K562 (cell line): ENCODE data around the gene GLP2R.

Experiments
- ARID3A ChIP-seq: IDR thresholded peaks from 2 replicates; pipeline ENCODE4 v1.6.1; 2012; ENCODE audit warnings: low read depth, low read length, improper control_type of control experiment, borderline replicate concordance
- CBX1 ChIP-seq: sonication (generic); IDR thresholded peaks from 2 replicates; pipeline ENCODE4 v1.6.1; 2016; ENCODE audit warnings: antibody characterized with exemption, low read depth, mild to moderate bottlenecking
- GATAD2A ChIP-seq: fragments of 450-650 bp; IDR thresholded peaks from 2 replicates; pipeline ENCODE4 v1.6.1; 2017
- KDM1A ChIP-seq, 2 experiments: fragments of 450-650 bp; IDR thresholded peaks; 2 replicates each; pipeline ENCODE4 v1.6.1; 2016; ENCODE audit warnings: mild to moderate bottlenecking in 2 of 2
- POLR2A ChIP-seq: fragments of 450-650 bp; conservative IDR thresholded peaks from 2 replicates; pipeline ENCODE4 v1.6.1; 2016
- SMAD1 ChIP-seq: fragments of 150-350 bp; IDR thresholded peaks from 2 replicates; pipeline ENCODE4 v1.6.1; 2014; ENCODE audit warnings: low read length, low read depth; ENCODE audit not compliant: partially characterized antibody
- SRSF3 ChIP-seq: fragments of 200-400 bp; formaldehyde crosslinking; IDR thresholded peaks from 2 replicates; pipeline ENCODE4 v1.6.1; 2016; ENCODE audit warnings: mild to moderate bottlenecking, low read length, moderate library complexity; ENCODE audit not compliant: insufficient read depth
- STAT5A ChIP-seq: IDR thresholded peaks from 2 replicates; pipeline ENCODE4 v1.6.1; 2012; ENCODE audit warnings: low read length, inconsistent platforms, borderline replicate concordance
- YY1 ChIP-seq, 3 experiments: IDR thresholded peaks; 2 replicates each; pipeline ENCODE4 v1.6.1; 2011; ENCODE audit warnings: low read length in 2 of 3, mild to moderate bottlenecking in 2 of 3, moderate library complexity in 2 of 3, borderline replicate concordance in 1 of 3, control low read depth in 1 of 3, low read depth in 1 of 3; ENCODE audit not compliant: insufficient read depth in 3 of 3, insufficient replicate concordance in 2 of 3, control insufficient read depth in 1 of 3, insufficient read length in 1 of 3; ENCODE audit errors: extremely low read depth in 1 of 3
- ZNF324 ChIP-seq: fragments of 250-450 bp; sonication (Bioruptor Pico); IDR thresholded peaks from 2 replicates; pipeline ENCODE4 v1.4.0; 2020; ENCODE audit warnings: mild to moderate bottlenecking
- TF ChIP-seq, protein P1 (sequence below), 3 experiments: IDR thresholded peaks in 2 of 3; conservative IDR thresholded peaks in 1 of 3; 2 replicates each; pipeline ENCODE4 v1.5.1; 2011 to 2012; ENCODE audit warnings: low read length in 3 of 3, mild to moderate bottlenecking in 3 of 3, control low read depth in 2 of 3, improper control_type of control experiment in 1 of 3, inconsistent platforms in 1 of 3, low read depth in 1 of 3, mixed read lengths in 1 of 3, moderate library complexity in 1 of 3; ENCODE audit not compliant: insufficient read depth in 2 of 3
- TF ChIP-seq, protein P2 (sequence below): IDR thresholded peaks from 2 replicates; pipeline ENCODE4 v1.6.1; 2011; ENCODE audit not compliant: insufficient read length; ENCODE audit errors: extremely low read depth
- TF ChIP-seq, protein P3 (sequence below): fragments of 250-450 bp; sonication (Bioruptor Pico); IDR thresholded peaks from 2 replicates; pipeline ENCODE4 v1.5.0; 2021
- TF ChIP-seq, protein P4 (sequence below): sonication (generic); formaldehyde crosslinking; IDR thresholded peaks from 2 replicates; pipeline ENCODE4 v1.8.1; 2023; ENCODE audit warnings: mild to moderate bottlenecking, missing genetic modification reagents

DNA sequence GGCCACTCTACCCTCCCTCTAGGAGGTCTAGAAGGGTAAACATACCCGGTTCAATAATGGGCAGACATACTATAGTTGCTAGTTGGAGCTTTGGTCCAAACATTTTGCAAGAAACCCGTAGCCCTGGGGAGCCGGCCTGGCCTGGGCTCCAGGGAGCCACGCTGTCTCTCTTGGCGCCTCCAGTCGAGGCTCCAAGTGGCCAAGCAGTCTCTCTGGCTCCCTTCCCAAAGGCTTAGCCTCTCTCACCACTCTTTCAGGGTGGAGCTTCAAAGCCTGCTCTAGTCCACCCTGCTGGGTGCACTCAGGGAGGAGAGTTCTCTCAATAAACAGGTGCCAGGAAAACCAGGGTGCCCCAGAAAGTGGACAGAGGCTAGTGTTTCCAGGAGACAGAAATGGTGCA is 47.1 kb downstream of the GLP2R start:
- TF ChIP-seq, protein P1, sequence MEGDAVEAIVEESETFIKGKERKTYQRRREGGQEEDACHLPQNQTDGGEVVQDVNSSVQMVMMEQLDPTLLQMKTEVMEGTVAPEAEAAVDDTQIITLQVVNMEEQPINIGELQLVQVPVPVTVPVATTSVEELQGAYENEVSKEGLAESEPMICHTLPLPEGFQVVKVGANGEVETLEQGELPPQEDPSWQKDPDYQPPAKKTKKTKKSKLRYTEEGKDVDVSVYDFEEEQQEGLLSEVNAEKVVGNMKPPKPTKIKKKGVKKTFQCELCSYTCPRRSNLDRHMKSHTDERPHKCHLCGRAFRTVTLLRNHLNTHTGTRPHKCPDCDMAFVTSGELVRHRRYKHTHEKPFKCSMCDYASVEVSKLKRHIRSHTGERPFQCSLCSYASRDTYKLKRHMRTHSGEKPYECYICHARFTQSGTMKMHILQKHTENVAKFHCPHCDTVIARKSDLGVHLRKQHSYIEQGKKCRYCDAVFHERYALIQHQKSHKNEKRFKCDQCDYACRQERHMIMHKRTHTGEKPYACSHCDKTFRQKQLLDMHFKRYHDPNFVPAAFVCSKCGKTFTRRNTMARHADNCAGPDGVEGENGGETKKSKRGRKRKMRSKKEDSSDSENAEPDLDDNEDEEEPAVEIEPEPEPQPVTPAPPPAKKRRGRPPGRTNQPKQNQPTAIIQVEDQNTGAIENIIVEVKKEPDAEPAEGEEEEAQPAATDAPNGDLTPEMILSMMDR (IDR thresholded peaks at IDR 0.05 in 2 of 3, conservative IDR thresholded peaks at IDR 0.05 in 1 of 3; ENCODE audit: insufficient read depth in 2 of 3, low read depth in 1 of 3, low read length in 3 of 3) = no peak
- TF ChIP-seq SRSF3 (no peak), STAT5A (no peak), SMAD1 (no peak), YY1 (IDR thresholded peaks at IDR 0.05; ENCODE audit: borderline replicate concordance in 1 of 3, control insufficient read depth in 1 of 3, extremely low read depth in 1 of 3, insufficient read depth in 3 of 3, insufficient read length in 1 of 3, insufficient replicate concordance in 2 of 3, low read depth in 1 of 3, low read length in 2 of 3) (no peak), KDM1A (IDR thresholded peaks at IDR 0.05) (no peak), CBX1 (no peak), ZNF324 (no peak), POLR2A (no peak), GATAD2A (no peak), ARID3A (no peak)
- TF ChIP-seq, protein P2, sequence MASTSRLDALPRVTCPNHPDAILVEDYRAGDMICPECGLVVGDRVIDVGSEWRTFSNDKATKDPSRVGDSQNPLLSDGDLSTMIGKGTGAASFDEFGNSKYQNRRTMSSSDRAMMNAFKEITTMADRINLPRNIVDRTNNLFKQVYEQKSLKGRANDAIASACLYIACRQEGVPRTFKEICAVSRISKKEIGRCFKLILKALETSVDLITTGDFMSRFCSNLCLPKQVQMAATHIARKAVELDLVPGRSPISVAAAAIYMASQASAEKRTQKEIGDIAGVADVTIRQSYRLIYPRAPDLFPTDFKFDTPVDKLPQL = no peak
- TF ChIP-seq, protein P3, sequence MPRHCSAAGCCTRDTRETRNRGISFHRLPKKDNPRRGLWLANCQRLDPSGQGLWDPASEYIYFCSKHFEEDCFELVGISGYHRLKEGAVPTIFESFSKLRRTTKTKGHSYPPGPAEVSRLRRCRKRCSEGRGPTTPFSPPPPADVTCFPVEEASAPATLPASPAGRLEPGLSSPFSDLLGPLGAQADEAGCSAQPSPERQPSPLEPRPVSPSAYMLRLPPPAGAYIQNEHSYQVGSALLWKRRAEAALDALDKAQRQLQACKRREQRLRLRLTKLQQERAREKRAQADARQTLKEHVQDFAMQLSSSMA (CRISPR knock-in tag) = no peak
- TF ChIP-seq, protein P4, sequence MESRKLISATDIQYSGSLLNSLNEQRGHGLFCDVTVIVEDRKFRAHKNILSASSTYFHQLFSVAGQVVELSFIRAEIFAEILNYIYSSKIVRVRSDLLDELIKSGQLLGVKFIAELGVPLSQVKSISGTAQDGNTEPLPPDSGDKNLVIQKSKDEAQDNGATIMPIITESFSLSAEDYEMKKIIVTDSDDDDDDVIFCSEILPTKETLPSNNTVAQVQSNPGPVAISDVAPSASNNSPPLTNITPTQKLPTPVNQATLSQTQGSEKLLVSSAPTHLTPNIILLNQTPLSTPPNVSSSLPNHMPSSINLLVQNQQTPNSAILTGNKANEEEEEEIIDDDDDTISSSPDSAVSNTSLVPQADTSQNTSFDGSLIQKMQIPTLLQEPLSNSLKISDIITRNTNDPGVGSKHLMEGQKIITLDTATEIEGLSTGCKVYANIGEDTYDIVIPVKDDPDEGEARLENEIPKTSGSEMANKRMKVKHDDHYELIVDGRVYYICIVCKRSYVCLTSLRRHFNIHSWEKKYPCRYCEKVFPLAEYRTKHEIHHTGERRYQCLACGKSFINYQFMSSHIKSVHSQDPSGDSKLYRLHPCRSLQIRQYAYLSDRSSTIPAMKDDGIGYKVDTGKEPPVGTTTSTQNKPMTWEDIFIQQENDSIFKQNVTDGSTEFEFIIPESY (CRISPR knock-in tag) = no peak
